ENCODE results near the gene SORCS2.

- TF ChIP-seq POLR2AphosphoS5 (IDR thresholded peaks at IDR 0.05) (no peak), POLR2A (IDR thresholded peaks at IDR 0.05) (no peak), CTCF (IDR thresholded peaks at IDR 0.05) (no peak)
These were observed 446.2 kb downstream of the SORCS2 start for GRCh38 chr4:7638489-7638888.
